Neuronal stem cell (in vitro differentiated cells): Measurements from ENCODE around the gene ANAPC7.

Experiments
- DNase-seq: peaks from one replicate; pipeline ENCODE4 v3.0.0-alpha.2; 2013; ENCODE audit warnings: low spot score
- H2AFZ ChIP-seq: one replicate; pipeline ENCODE4 v1.6.1; 2013; ENCODE audit warnings: mild to moderate bottlenecking, low read length, inconsistent platforms
- H2AK5ac ChIP-seq: 2 replicates; pipeline ENCODE4 v1.6.1; 2013; ENCODE audit warnings: low read depth, mild to moderate bottlenecking, inconsistent platforms, low read length, moderate library complexity, mixed read lengths
- H2BK120ac ChIP-seq: 2 replicates; pipeline ENCODE4 v1.6.1; 2013; ENCODE audit warnings: low read depth, mild to moderate bottlenecking, inconsistent platforms, low read length, moderate library complexity, mixed read lengths
- H2BK12ac ChIP-seq: one replicate; pipeline ENCODE4 v1.6.1; 2013; ENCODE audit warnings: low read length, inconsistent platforms
- H2BK15ac ChIP-seq: 2 replicates; pipeline ENCODE4 v1.6.1; 2013; ENCODE audit warnings: mild to moderate bottlenecking, low read length, inconsistent platforms, mixed read lengths
- H2BK5ac ChIP-seq: one replicate; pipeline ENCODE4 v1.6.1; 2013; ENCODE audit warnings: inconsistent platforms, mild to moderate bottlenecking, low read length, moderate library complexity
- H3K14ac ChIP-seq: one replicate; pipeline ENCODE4 v1.6.1; 2013; ENCODE audit warnings: low read length, inconsistent platforms
- H3K18ac ChIP-seq: 2 replicates; pipeline ENCODE4 v1.6.1; 2013; ENCODE audit warnings: low read length, inconsistent platforms
- H3K23ac ChIP-seq: 2 replicates; pipeline ENCODE4 v1.6.1; 2013; ENCODE audit warnings: low read depth, mild to moderate bottlenecking, mixed read lengths, low read length, inconsistent platforms; ENCODE audit not compliant: poor library complexity
- H3K27ac ChIP-seq: replicated peaks from 3 replicates; pipeline ENCODE4 v1.5.1; 2013; ENCODE audit warnings: low read length, inconsistent platforms
- H3K27me3 ChIP-seq, 3 experiments: 2 replicates each; pipeline ENCODE4 v1.6.1; 2013; ENCODE audit warnings: low read length in 3 of 3, mild to moderate bottlenecking in 2 of 3, inconsistent platforms in 1 of 3, low read depth in 1 of 3, mixed read lengths in 1 of 3, moderate library complexity in 1 of 3; ENCODE audit not compliant: control insufficient read depth in 3 of 3, insufficient read depth in 3 of 3
- H3K36me3 ChIP-seq, 2 donors: replicated peaks in 1 of 2; 2 replicates each; pipeline ENCODE4 v1.6.1; 2013; ENCODE audit warnings: low read length in 2 of 2; ENCODE audit not compliant: control insufficient read depth in 2 of 2, insufficient read depth in 2 of 2
- H3K4ac ChIP-seq: 2 replicates; pipeline ENCODE4 v1.6.1; 2013; ENCODE audit warnings: inconsistent platforms, mild to moderate bottlenecking, low read length, moderate library complexity
- H3K4me1 ChIP-seq, 2 donors: 1 replicate in 1 of 2; 2 replicates in 1 of 2; pipeline ENCODE4 v1.6.1; 2013; ENCODE audit warnings: low read length in 2 of 2, low read depth in 1 of 2; ENCODE audit not compliant: control insufficient read depth in 2 of 2, insufficient read depth in 1 of 2
- H3K4me2 ChIP-seq: one replicate; pipeline ENCODE4 v1.6.1; 2013; ENCODE audit warnings: mild to moderate bottlenecking, low read length, inconsistent platforms; ENCODE audit not compliant: insufficient read depth, poor library complexity, severe bottlenecking
- H3K4me3 ChIP-seq, 2 donors: 2 replicates each; pipeline ENCODE4 v1.5.1; 2013; ENCODE audit warnings: low read length in 2 of 2, mild to moderate bottlenecking in 2 of 2, inconsistent platforms in 1 of 2, moderate library complexity in 1 of 2
- H3K79me1 ChIP-seq: one replicate; pipeline ENCODE4 v1.6.1; 2013; ENCODE audit warnings: low read depth, mild to moderate bottlenecking, inconsistent platforms, low read length, moderate library complexity
- H3K9ac ChIP-seq: one replicate; pipeline ENCODE4 v1.6.1; 2013; ENCODE audit warnings: mild to moderate bottlenecking, low read depth, low read length, inconsistent platforms; ENCODE audit not compliant: poor library complexity
- H3K9me3 ChIP-seq, 2 donors: replicated peaks in 1 of 2; 2 replicates each; pipeline versions ENCODE3 to v1.6.1; 2013; ENCODE audit warnings: low read length in 2 of 2, mild to moderate bottlenecking in 2 of 2, inconsistent platforms in 1 of 2, low read depth in 1 of 2, mixed read lengths in 1 of 2, moderate library complexity in 1 of 2; ENCODE audit not compliant: control insufficient read depth in 2 of 2, insufficient read depth in 1 of 2
- H4K8ac ChIP-seq: one replicate; pipeline ENCODE4 v1.6.1; 2013; ENCODE audit warnings: low read depth, mild to moderate bottlenecking, inconsistent platforms, low read length, moderate library complexity
- H4K91ac ChIP-seq: one replicate; pipeline ENCODE4 v1.6.1; 2013; ENCODE audit warnings: low read length, low read depth, mild to moderate bottlenecking, inconsistent platforms; ENCODE audit not compliant: poor library complexity
- WGBS, 2 donors: extraction: QIAGEN DNeasy Blood & Tissue Kit; methylation state at CpG; one replicate each; pipeline ENCODE4 v1.1.7; 2013; ENCODE audit warnings: missing lambda C conversion rate in 2 of 2, mixed read lengths in 1 of 2; ENCODE audit not compliant: insufficient read length in 2 of 2, insufficient replicate concordance in 1 of 2; ENCODE audit errors: extremely low coverage in 2 of 2; 5-methylcytosine and 5-hydroxymethylcytosine counted together

The ANAPC7 gene

GRCh38 chr12:110337912-110338710 is 65.4 kb downstream of the ANAPC7 start:
- no CpG with 5 or more reads among the region's 11 CpGs for WGBS, 2 donors
- Histone ChIP-seq H4K91ac (no peak overlapping the region), H3K27me3 (no peaks in the 10 kb centered on the region), H2BK5ac (no peak overlapping the region), H3K36me3 (peaks cover 63 to 100% of the 10 kb centered on the region in 2 donors), H2BK12ac (no peak overlapping the region), H3K4me3 (no peak overlapping the region), H3K23ac (no peak overlapping the region), H3K27ac (no peak overlapping the region), H2AFZ (no peak overlapping the region), H4K8ac (no peak overlapping the region), H3K79me1 (no peaks in the 10 kb centered on the region), H2BK15ac (no peak overlapping the region), H3K4me1 (no peaks in the 10 kb centered on the region), H3K4me2 (no peak overlapping the region), H3K9ac (no peak overlapping the region), H3K18ac (no peak overlapping the region), H2BK120ac (no peak overlapping the region), H3K4ac (no peak overlapping the region), H2AK5ac (no peak overlapping the region), H3K9me3 (no peaks in the 10 kb centered on the region), H3K14ac (no peak overlapping the region)
- no peak for DNase-seq

DNA sequence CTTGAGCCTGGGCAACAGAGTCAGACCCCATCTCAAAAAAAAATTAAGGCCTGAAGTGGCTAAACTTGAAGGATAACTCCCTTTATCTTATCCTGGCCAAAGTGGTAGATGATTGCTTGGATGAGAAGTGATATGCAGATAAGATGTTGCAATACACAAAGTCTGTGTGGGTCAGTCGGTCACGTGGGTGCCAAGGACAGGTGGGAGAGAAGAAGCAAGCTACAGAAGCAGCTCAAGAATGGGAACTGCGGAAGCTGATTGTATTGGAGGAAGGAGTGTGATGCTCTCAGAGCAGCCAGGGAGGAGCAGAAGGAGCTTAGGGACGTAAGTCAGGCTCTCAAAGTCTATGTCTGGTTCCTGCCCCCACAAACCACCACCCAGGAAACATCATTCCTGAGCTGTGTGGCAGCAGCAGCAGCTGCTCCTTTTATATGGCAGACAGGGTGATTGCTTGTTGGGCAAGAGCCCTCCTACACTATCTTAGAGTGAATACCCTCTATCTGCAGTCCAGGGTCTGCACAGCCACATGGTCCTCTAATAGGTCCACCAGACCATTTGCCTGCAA is 67.9 kb downstream of the ANAPC7 start:
- H3K14ac ChIP-seq: no peak overlapping the region
- H3K79me1 ChIP-seq: no peaks in the 10 kb centered on the region
- H2AFZ ChIP-seq: no peak overlapping the region
- H2BK12ac ChIP-seq: no peak overlapping the region
- no peak for DNase-seq
- no peak overlapping the region for H4K91ac ChIP-seq
- WGBS, 2 donors: no CpG with 5 or more reads among the region's 4 CpGs
- no peak overlapping the region for H3K9ac ChIP-seq
- no peak overlapping the region for H3K4ac ChIP-seq
- no peak overlapping the region for H2BK15ac ChIP-seq
- H3K4me1 ChIP-seq: peaks cover 0 to 1% of the 10 kb centered on the region in 2 donors
- H3K9me3 ChIP-seq: no peaks in the 10 kb centered on the region
- peaks cover 47 to 98% of the 10 kb centered on the region in 2 donors for H3K36me3 ChIP-seq
- no peak overlapping the region for H2BK120ac ChIP-seq
- no peak overlapping the region for H3K4me2 ChIP-seq
- no peak overlapping the region for H4K8ac ChIP-seq
- H3K23ac ChIP-seq: no peak overlapping the region
- H3K4me3 ChIP-seq: no peak overlapping the region
- no peak overlapping the region for H2BK5ac ChIP-seq
- no peak overlapping the region for H3K27ac ChIP-seq
- no peaks in the 10 kb centered on the region for H3K27me3 ChIP-seq
- H3K18ac ChIP-seq: no peak overlapping the region
- no peak overlapping the region for H2AK5ac ChIP-seq

- Histone ChIP-seq H4K8ac (no peak overlapping the region), H3K4ac (no peak overlapping the region), H3K27ac (no peak overlapping the region), H2BK120ac (no peak overlapping the region), H3K27me3 (no peaks in the 10 kb centered on the region), H3K9me3 (no peaks in the 10 kb centered on the region), H3K4me3 (no peak overlapping the region), H3K79me1 (peaks cover 2% of the 10 kb centered on the region), H3K36me3 (peaks cover 39 to 98% of the 10 kb centered on the region in 2 donors), H3K4me2 (no peak overlapping the region), H2BK12ac (no peak overlapping the region), H2AK5ac (no peak overlapping the region), H3K4me1 (peaks cover 0 to 6% of the 10 kb centered on the region in 2 donors), H3K9ac (no peak overlapping the region), H3K18ac (no peak overlapping the region), H3K23ac (no peak overlapping the region), H2BK15ac (no peak overlapping the region), H2AFZ (no peak overlapping the region), H2BK5ac (no peak overlapping the region), H4K91ac (no peak overlapping the region), H3K14ac (no peak overlapping the region)
- DNase-seq: no peak
Measured at GRCh38 chr12:110333201-110333600, 70.3 kb downstream of the ANAPC7 start.

DNA sequence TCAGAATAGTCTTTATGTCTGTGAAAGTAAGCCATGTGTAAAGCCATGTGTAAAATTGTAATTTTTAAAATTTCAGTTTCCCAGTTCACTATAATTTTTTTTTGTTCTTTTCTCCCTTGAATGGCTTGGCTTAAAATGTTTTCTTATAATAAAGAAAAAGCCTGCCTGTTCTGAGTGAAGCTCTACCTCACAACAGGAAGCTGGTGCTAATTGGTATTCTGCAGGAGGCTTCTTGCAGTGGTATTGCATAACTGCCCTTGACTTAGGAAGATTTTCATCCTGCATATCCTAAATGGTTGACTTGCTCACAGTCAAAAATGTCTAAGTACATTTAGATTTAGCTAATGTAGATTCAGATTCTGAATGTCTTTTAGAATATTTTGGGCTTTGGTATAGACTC is 73.0 kb downstream of the ANAPC7 start:
- Histone ChIP-seq H3K4me3 (no peak overlapping the region), H3K14ac (no peak overlapping the region), H3K4ac (no peak overlapping the region)

More for the DNA sequence above, 73.0 kb downstream of the ANAPC7 start:
- Histone ChIP-seq H3K27ac (no peak overlapping the region), H4K91ac (no peak overlapping the region), H3K9ac (no peak overlapping the region), H2BK120ac (no peak overlapping the region), H2BK15ac (no peak overlapping the region), H3K9me3 (no peaks in the 10 kb centered on the region), H3K36me3 (peaks cover 34 to 98% of the 10 kb centered on the region in 2 donors), H2BK5ac (no peak overlapping the region), H4K8ac (no peak overlapping the region), H3K23ac (no peak overlapping the region), H2BK12ac (no peak overlapping the region), H3K4me1 (peaks cover 0 to 6% of the 10 kb centered on the region in 2 donors), H2AK5ac (no peak overlapping the region), H3K79me1 (peaks cover 2% of the 10 kb centered on the region), H3K27me3 (no peaks in the 10 kb centered on the region), H3K18ac (no peak overlapping the region), H2AFZ (no peak overlapping the region), H3K4me2 (no peak overlapping the region)
- DNase-seq: no peak
